Anterior cingulate cortex (tissue), 58 donors: ENCODE results near the gene RING1.
"Not testable (repeated sequence)": the region's sequence is repeated elsewhere in the genome, so short reads cannot be mapped to it uniquely, and the experiment has no call there.

Source experiments
- DNase-seq, 58 donors: peaks; one replicate each; lab custom pipeline; 2025; lab: John Stamatoyannopoulos, UW

The RING1 gene

DNA sequence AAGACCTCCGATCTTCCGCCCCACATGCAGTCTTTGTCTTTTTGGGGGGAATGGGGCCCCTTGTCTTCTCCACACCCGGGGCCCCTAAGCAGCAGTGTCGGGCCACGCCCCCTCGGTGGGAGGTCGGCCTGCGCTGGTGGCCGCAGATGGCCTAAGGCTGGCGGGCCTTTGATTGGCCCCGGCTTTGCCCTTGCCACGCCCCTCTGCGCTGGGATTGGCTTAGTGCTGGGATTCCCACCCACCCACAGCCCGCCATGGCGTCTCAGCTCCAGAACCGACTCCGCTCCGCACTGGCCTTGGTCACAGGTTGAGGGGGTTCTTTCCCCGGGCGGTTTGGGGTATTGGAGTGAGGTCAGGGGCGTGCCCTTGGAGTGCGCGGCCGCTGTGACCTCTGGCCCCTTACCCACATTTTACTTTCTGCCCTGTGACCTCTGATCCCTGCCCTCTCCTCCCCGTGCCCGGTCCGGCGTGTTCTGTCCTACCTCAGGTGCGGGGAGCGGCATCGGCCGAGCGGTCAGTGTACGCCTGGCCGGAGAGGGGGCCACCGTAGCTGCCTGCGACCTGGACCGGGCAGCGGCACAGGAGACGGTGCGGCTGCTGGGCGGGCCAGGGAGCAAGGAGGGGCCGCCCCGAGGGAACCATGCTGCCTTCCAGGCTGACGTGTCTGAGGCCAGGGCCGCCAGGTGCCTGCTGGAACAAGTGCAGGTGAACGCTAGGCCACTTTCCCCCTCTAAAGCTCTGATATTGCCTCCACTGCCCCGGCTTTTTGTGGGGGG lies 3.7 kb upstream of the RING1 start, which contains the start of gene HSD17B8:
Gene HSD17B8 (plus strand): TSS at position 241 of the 776 bp plus-strand sequence. CDS start 14 bp downstream, at position 255.
- DNase-seq, result peak; percentile 30 to 96 (median 88)

- no peak for DNase-seq
Observed at GRCh38 chr6:33205191-33206026, 2.9 kb upstream of the RING1 start.

DNA sequence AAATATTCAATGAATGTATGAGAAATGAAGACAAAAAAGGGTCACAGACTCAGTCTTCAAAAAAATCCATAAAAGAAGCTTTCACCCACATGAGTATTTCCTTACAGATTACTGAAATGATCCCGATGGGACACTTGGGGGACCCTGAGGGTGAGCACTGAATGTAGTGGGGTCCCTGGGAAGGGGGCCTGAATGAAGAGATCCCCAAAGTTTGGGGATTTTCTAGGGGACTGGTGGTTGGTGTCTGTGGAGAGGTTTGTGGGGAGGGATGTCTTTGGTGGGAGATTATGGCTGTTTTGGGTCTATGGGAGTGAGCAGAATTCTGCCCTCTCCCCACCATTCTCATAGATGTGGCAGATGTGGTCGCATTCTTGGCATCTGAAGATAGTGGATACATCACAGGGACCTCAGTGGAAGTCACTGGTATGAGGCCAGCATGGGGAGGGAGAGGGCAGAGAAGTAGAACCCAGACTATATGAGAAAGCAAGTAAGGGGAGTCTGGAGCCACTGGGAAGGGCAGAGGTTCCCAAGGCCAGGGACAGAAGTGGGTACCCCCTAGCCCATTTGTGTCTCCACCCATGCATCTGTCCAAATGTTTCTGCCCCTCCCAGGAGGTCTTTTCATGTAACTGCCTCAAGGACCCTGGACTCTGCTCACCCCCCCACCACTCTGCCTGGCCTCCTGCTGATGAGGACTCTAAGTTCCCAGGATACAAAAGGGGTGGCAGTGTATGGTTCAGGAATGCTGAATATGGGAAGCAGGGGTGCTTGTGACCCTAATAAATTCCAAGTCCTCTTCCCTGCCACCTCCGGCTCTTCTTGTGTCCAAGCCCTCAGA lies 2.1 kb upstream of the RING1 start:
- DNase-seq, result no peak

- DNase-seq, result peak in 9 of 58 donors; percentile 6 to 58 (median 26)
Observed at GRCh38 chr6:33206864-33207551, 1.3 kb upstream of the RING1 start.

DNA sequence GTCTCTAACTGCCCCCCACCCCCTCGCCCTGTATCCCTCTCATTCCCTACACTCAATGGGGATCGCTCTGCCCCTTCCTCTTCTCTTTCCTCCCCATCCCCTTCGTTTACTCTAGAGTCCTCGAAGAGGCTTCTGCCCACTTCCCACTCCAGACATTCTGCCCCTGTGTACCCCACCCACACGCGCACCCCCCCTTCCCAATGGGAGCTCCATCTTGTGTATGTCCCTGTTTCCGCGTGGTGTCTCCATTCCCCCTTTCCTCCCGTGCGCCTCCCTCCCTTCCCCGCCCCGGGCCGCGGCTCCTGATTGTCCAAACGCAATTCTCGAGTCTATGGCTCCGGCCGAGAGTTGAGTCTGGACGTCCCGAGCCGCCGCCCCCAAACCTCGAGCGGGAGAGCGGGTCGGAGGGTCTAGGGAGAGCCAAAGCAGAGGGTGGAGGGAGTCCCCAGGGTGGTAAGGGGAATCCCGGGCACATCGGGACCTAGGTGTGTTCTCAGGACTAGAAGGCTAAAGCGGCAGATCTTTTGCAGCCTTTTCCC lies 679 bp upstream of the RING1 start:
- peak in 18 of 58 donors; percentile 12 to 55 (median 37) for DNase-seq

GRCh38 chr6:33209856-33210255 lies 1.6 kb downstream of the RING1 start:
- no peak for DNase-seq

GRCh38 chr6:33211136-33211535 lies 2.8 kb downstream of the RING1 start:
- no peak for DNase-seq

DNA sequence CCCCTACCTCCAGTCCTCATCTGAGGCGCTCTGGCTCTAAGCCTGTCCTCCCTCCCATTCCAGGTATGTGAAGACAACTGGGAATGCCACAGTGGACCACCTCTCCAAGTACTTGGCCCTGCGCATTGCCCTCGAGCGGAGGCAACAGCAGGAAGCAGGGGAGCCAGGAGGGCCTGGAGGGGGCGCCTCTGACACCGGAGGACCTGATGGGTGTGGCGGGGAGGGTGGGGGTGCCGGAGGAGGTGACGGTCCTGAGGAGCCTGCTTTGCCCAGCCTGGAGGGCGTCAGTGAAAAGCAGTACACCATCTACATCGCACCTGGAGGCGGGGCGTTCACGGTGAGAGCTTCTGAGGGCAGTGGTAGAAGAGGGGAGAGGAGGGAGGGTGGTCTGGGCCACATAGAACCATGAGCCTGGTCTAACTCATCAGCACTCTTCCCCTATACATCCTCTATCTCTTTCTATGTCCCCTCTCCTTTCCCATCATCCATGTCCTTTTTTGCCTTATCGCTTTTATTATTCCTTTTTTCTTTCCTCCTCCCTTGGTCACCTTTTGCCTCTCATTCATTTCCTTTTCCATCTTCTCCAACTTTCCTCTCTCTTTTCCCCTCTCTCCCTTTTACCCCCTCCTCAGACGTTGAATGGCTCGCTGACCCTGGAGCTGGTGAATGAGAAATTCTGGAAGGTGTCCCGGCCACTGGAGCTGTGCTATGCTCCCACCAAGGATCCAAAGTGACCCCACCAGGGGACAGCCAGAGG lies 3.5 kb downstream of the RING1 start:
- no peak for DNase-seq

- no peak for DNase-seq
Observed at GRCh38 chr6:33212857-33213165, 4.5 kb downstream of the RING1 start.

DNA sequence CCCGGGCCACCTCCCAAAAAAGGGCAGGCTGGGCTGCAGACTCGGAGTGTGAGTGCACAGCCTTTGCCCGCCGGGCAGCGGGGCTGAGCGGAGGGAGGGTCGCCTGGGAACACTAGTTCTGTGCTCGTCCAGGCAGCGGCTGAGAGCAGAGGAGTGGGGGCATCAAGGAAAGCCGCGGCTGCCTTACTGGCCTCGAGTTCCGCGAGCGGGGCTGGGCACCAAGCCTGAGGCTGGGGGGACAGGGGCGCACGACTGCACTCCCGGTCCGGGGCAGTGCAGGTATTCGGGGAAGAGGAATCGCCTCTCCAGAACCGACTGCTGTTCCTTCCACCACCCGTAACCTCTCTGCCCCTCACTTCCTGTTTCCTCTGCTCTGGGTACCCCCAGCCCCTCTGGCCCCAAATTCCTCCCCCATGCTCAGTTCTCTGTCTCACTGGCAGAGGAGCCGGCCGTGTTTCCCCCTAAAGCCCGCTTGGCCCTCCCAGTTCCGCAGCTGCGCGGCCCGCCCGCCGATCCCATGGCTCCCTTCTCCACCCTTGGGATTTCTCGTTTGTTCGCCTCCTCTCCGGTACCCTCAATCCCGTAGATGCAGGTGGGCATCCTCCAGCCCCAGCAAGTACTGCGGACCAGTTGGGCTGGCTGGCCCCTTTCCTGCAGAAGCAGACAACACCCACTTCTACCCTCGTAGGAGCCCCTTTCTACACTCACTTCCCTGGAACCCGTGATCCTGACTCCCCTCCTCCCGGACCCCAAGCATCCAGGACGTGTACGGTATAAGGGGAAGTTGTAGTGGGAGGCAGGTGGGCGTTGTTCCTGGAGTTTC lies 5.1 kb downstream of the RING1 start:
- DNase-seq, result peak in 13 of 58 donors; percentile 10 to 49 (median 25)

DNA sequence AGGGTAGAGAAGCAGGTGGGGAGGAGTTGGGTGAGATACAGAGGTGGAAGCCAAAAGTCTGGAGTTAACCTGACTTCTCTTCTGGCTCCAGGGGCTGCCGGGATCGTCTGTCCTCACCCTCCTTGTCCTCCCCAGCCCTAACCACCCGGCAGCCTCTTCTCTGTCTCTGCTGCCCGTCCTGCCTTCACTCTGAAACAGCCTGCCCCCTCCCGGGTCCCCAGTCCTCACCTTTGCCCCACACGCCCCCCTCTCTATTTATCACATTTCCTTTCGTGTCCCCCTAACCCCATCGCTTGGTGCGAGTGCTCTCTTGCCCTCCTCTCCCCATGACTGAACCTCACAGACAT lies 5.7 kb downstream of the RING1 start:
- no peak for DNase-seq

DNA sequence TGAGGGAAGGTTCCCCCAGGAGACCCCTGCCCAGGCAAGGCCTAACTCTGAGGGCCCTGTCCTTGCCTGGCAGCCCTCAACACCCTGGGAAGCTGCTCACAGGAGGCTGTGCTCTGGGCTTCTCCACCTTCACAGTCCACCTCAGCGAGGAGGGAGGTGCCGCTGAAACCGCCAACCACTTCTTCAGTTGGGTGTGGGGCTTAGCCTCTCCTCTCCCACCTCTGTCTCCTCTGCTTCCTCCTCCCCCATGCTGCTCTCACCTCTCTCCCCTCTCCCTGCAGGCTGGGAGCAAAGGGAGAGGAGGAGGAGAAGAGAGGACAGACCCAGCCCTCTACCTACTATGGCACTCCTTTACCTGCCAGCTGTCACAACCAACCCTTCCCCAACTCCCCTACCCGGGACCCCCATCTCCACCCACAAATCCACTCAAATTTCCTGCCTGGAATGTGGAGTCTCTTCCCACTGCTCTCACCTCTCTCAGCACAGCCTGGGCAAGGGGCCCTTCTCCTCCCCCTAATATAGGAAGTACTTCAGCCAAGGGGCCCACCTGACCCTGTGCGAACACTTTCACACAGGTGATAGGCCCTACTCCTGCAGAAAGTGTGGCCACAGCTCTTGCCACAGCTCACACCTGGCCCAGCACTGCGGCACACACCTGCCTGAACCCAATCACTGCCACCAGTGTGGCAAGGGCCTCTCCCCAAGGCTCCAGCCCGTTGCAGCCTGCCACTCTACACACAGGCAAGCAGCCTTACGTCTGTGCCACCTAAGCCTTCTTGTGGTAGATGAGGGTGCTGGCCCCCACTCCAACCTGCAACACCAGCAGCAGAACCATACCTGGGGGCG lies 7.2 kb downstream of the RING1 start:
- no peak for DNase-seq

DNA sequence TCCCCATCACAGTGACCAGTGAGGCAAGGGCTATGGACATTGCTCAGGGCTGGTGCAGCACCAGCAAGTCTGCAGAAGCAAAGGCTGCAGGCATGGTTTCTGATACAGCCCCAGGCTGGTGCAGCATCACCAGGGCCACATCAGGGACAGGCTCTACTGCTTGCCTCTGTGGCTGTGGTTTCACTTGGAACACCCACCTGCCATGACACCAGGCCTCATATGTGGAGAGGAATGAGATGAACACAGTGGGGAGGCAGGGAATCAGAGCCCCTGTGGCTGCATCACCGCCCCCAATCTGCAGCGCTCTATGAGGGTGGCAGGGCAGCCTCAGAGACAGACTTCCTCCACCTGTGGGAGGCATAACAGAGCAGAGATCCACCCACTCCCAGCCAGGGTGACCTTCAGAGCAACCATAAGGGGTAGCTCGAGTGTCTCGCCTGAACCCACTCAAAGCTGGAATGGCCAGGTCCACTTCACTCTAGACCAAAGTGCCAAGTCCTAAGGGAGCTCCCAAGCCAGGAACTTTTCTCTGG lies 7.9 kb downstream of the RING1 start:
- no peak for DNase-seq

DNA sequence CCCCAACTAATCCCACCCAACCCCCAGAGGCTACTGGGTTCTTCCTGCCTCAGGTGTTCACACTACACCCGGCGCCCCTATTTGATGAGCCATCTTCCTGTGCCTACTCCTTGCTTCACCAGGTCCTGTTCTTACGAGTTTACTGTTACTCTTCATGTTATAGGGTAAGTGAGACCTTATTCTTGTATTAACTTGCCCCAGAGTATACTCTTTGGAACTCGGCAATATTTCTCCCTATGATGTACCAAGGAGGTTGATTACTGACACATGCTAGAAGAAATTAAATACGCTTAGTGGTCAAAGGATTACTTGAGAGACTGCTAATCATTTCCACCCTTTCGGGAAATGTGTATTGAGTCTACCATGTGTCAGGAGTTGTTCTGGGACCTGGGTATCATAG lies 8.9 kb downstream of the RING1 start:
- no peak for DNase-seq

DNA sequence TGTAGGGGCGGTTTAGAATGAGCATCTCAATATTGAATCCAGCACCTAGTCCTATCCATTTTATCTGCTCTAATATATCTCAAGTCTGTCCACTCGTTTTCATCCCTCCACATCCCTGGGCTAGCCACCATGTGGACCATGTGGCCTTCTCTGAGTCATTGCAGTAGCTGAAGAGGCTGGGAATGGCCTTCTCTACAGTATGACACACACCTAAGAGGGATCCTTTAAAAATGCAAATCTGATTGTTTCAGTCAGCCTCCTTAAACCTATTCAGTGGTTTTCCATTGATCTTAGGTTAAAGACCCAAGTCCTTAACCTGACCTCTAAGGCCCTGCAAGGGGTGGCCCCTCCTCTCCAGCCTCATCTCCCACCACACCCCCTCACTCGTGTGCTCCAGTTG lies 9.4 kb downstream of the RING1 start:
- DNase-seq, result no peak

GRCh38 chr6:33226503-33227120 lies 18.3 kb downstream of the RING1 start:
- DNase-seq, result not testable (repeated sequence)

DNA sequence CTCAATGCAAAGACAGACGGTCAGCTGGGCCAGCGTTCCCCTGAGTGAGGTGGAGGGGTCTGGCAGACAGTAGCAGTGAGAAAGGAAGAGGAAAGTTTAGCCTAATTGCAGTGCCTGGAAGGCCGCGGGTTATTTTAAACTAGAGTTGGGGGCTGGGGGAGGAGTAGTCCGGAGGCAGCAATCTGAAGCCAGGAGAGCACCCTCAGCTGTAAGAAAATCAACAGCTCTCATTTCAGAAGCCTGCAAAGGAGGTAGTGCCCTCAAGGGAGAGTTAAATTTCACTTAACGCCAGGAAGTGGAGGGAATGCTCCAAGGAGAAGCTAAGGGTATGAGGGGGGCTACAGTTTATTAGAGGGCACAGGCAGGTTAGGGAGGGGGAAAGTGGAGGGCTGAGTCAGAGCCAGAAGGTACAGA lies 26.9 kb downstream of the RING1 start:
- DNase-seq, result no peak
